ENCODE data around the gene ADCY9.

ADCY9 gene

DNA sequence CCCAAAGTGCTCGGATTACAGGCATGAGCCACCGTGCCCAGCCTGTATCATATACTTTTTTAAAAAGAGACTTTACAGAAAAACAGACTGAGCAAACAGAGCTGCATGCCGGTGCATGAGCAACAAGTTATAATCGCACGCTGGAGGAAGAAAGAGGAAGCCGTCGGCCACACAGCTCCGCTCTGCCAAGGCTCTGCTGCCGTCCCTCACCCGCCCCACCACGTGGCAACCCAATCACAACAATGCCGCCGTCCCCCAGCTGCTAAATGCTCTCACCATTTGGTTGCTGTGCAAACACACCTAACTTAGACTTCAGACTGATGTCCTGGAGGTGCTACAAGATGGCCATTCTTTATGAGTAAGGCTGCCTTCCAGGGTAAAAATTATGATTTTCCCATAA is 83.5 kb downstream of the ADCY9 start:
- no peaks in the 10 kb centered on the region for H3K9me3 ChIP-seq (ENCODE audit: control insufficient read depth, low read length)
- H3K27ac ChIP-seq = no peak overlapping the region
- no peak overlapping the region for H3K9ac ChIP-seq
- no peak for TF ChIP-seq CTCF (IDR thresholded peaks at IDR 0.05)
- H3K4me1 ChIP-seq = no peaks in the 10 kb centered on the region
- H3K27me3 ChIP-seq (ENCODE audit: control insufficient read depth, insufficient read depth, low read length) = no peaks in the 10 kb centered on the region
- H2AFZ ChIP-seq = no peak overlapping the region
- H3K36me3 ChIP-seq (ENCODE audit: control insufficient read depth, insufficient read depth, low read length) = no peaks in the 10 kb centered on the region
- H3K79me2 ChIP-seq = peaks cover 9% of the 10 kb centered on the region
- H3K4me3 ChIP-seq (ENCODE audit: low read depth, low read length) = no peak overlapping the region
- H3K4me2 ChIP-seq (ENCODE audit: low read length) = no peak overlapping the region

DNA sequence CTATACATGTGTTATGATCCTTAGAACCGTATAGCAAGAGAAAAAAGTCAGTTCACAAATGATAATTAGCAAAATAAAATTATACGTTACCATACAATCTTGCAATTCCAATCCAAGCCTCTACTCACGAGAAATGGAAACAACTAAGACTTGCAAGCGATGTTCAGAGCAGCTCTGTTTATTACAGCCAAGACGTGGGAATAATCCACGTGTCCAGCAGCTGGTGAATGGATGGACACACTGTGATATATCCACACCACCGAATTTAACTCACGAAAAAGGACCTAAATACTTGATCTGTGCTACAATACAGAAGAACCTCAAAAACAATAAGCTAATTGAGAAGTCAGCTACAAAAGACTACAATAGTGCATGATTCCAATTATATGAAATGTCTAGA is 88.1 kb downstream of the ADCY9 start:
- Histone ChIP-seq H3K27me3 (ENCODE audit: control insufficient read depth, insufficient read depth, low read length) (no peaks in the 10 kb centered on the region), H3K27ac (no peak overlapping the region), H3K9ac (no peak overlapping the region), H3K4me2 (ENCODE audit: low read length) (no peak overlapping the region), H2AFZ (no peak overlapping the region), H3K4me1 (no peaks in the 10 kb centered on the region), H3K36me3 (ENCODE audit: control insufficient read depth, insufficient read depth, low read length) (no peaks in the 10 kb centered on the region), H3K79me2 (peaks cover 12% of the 10 kb centered on the region), H3K9me3 (ENCODE audit: control insufficient read depth, low read length) (no peaks in the 10 kb centered on the region), H3K4me3 (ENCODE audit: low read depth, low read length) (no peak overlapping the region)
- TF ChIP-seq CTCF (IDR thresholded peaks at IDR 0.05) = no peak

GRCh38 chr16:4026854-4027253 is 89.4 kb downstream of the ADCY9 start:
- Histone ChIP-seq H3K4me3 (ENCODE audit: low read depth, low read length) (no peak overlapping the region), H2AFZ (no peak overlapping the region), H3K27me3 (ENCODE audit: control insufficient read depth, insufficient read depth, low read length) (no peaks in the 10 kb centered on the region), H3K4me1 (no peaks in the 10 kb centered on the region), H3K4me2 (ENCODE audit: low read length) (no peak overlapping the region), H3K36me3 (ENCODE audit: control insufficient read depth, insufficient read depth, low read length) (no peaks in the 10 kb centered on the region), H3K9ac (no peak overlapping the region), H3K27ac (no peak overlapping the region), H3K9me3 (ENCODE audit: control insufficient read depth, low read length) (no peaks in the 10 kb centered on the region), H3K79me2 (peaks cover 10% of the 10 kb centered on the region)
- TF ChIP-seq CTCF (IDR thresholded peaks at IDR 0.05) = no peak

- H3K4me3 ChIP-seq (ENCODE audit: low read depth, low read length) = no peak overlapping the region
- peaks cover 11% of the 10 kb centered on the region for H3K79me2 ChIP-seq
- H3K27me3 ChIP-seq (ENCODE audit: control insufficient read depth, insufficient read depth, low read length) = no peaks in the 10 kb centered on the region
- no peak for TF ChIP-seq CTCF (IDR thresholded peaks at IDR 0.05)
- H3K4me2 ChIP-seq (ENCODE audit: low read length) = no peak overlapping the region
- no peaks in the 10 kb centered on the region for H3K4me1 ChIP-seq
- H3K27ac ChIP-seq = no peak overlapping the region
- no peak overlapping the region for H3K9ac ChIP-seq
- no peaks in the 10 kb centered on the region for H3K9me3 ChIP-seq (ENCODE audit: control insufficient read depth, low read length)
- no peaks in the 10 kb centered on the region for H3K36me3 ChIP-seq (ENCODE audit: control insufficient read depth, insufficient read depth, low read length)
- no peak overlapping the region for H2AFZ ChIP-seq
Measured at GRCh38 chr16:4025428-4025827, 90.8 kb downstream of the ADCY9 start.

DNA sequence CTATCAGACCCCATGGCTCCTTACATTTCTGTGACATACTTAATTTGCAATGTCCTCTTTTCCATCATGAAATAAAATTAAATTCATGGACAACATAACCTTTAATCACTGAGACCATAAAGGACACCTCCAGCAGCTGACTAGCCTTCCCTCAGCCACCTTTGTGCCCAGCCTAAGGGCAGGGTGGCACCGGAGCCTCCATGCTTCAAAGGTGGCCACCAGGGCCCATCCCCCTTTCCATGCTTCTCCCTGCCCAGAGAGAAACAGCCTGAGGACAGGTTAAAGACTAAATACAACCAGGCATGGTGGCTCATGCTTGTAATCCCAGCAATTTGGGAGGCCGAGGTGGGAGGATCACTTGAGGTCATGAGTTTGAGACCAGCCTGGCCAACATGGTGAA is 94.3 kb downstream of the ADCY9 start:
- no peak for TF ChIP-seq CTCF (IDR thresholded peaks at IDR 0.05)
- Histone ChIP-seq H3K4me1 (no peaks in the 10 kb centered on the region), H3K4me3 (ENCODE audit: low read depth, low read length) (no peak overlapping the region), H3K79me2 (peaks cover 9% of the 10 kb centered on the region), H3K4me2 (ENCODE audit: low read length) (no peak overlapping the region), H2AFZ (no peak overlapping the region), H3K9me3 (ENCODE audit: control insufficient read depth, low read length) (no peaks in the 10 kb centered on the region), H3K9ac (no peak overlapping the region), H3K27ac (no peak overlapping the region), H3K27me3 (ENCODE audit: control insufficient read depth, insufficient read depth, low read length) (no peaks in the 10 kb centered on the region), H3K36me3 (ENCODE audit: control insufficient read depth, insufficient read depth, low read length) (no peaks in the 10 kb centered on the region)
